ENCODE measurements around the gene SULT1C2. TPM values are rescaled to one million over a fixed set of nuclear protein-coding genes. Genes with fewer than 3 reads are reported as not detected.

The SULT1C2 gene
- total RNA-seq, 1 experiment from 2014 or later = 1.6 TPM

DNA sequence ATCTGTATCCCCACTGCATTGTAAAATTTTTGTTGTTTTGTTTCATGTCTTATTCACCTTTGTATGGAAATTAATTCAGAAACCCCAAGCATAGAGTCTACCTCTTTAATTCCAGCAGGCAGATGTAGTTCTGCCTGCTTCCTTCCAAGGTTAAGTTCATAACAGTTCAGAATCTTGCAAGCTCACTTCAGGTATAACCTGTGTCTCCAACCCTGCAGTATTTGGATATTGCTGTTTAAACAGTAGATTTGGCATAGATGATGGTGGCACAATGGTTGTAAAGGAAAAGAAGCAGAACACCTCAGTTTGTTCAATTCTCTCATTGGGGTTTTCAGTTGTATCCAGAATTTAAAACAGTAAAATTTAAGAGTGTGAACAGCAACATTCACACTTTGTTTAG is 21.2 kb downstream of the SULT1C2 start:
- no peaks in the 10 kb centered on the region; the same call in 1 of the 2 replicates for H3K27me3 Mint-ChIP-seq (ENCODE audit: low read depth)

More for the DNA sequence above, 21.2 kb downstream of the SULT1C2 start:
- no peak overlapping the region for H3K27ac ChIP-seq (ENCODE audit: insufficient read length, low read depth, low read length)
- no peak overlapping the region for H2BK12ac ChIP-seq (ENCODE audit: insufficient read length, low read depth, low read length)
- no peaks in the 10 kb centered on the region for H3K27me3 ChIP-seq (ENCODE audit: insufficient read depth, low read length)
- H3K4ac ChIP-seq (ENCODE audit: low read depth, low read length) = no peak overlapping the region
- no peaks in the 10 kb centered on the region for H3K79me2 ChIP-seq (ENCODE audit: insufficient read depth, low read length)
- no peak for DNase-seq
- peaks cover 3% of the 10 kb centered on the region for H3K23me2 ChIP-seq (ENCODE audit: insufficient read length, low read depth, low read length, poor library complexity, severe bottlenecking)
- H3K79me1 ChIP-seq (ENCODE audit: insufficient read depth, low read depth, low read length, poor library complexity, severe bottlenecking) = no peaks in the 10 kb centered on the region
- peaks cover 0 to 11% (median 6%) of the 10 kb centered on the region in 3 experiments; a peak in 4 of 7 replicates for H3K36me3 Mint-ChIP-seq (ENCODE audit: insufficient read depth in 1 of 3, low read depth in 3 of 3)
- no peak overlapping the region for H2BK15ac ChIP-seq (ENCODE audit: low read depth, low read length)
- no peak overlapping the region for H2BK5ac ChIP-seq (ENCODE audit: insufficient read length, low read length)
- H3K9me3 Mint-ChIP-seq = peaks cover 3 to 4% of the 10 kb centered on the region in 2 experiments; a peak in 2 of 5 replicates
- H3K27ac Mint-ChIP-seq = no peak overlapping the region
- no peak overlapping the region for H3K14ac ChIP-seq (ENCODE audit: insufficient read depth, low read length)
- H2AK5ac ChIP-seq (ENCODE audit: insufficient read length, low read length) = no peak overlapping the region
- H3K4me3 Mint-ChIP-seq = no peak overlapping the region
- no peak overlapping the region for H4K91ac ChIP-seq (ENCODE audit: insufficient read length, low read depth, low read length)
- H3K9me3 ChIP-seq (ENCODE audit: control insufficient read depth, low read depth, low read length) = no peaks in the 10 kb centered on the region
- no peak overlapping the region for H3K18ac ChIP-seq (ENCODE audit: insufficient read length, low read depth, low read length)
- H2BK120ac ChIP-seq (ENCODE audit: low read depth, low read length, poor library complexity, severe bottlenecking) = no peak overlapping the region
- peaks cover under 1 to 1% of the 10 kb centered on the region in 2 experiments; a peak in 3 of 4 replicates for H3K4me1 Mint-ChIP-seq
- H4K8ac ChIP-seq (replicated peaks; ENCODE audit: insufficient read length, low read depth, low read length) = no peak overlapping the region
- H4K5ac ChIP-seq (ENCODE audit: insufficient read length, low read depth, low read length) = no peak overlapping the region
- H4K20me1 ChIP-seq (ENCODE audit: control insufficient read depth, insufficient read depth, insufficient read length) = no peaks in the 10 kb centered on the region
- H3K23ac ChIP-seq (ENCODE audit: insufficient read length, low read depth, low read length) = no peak overlapping the region
- no peaks in the 10 kb centered on the region for H3K4me1 ChIP-seq (ENCODE audit: insufficient read depth, low read length)
- no peak overlapping the region for H2AFZ ChIP-seq (ENCODE audit: low read length)
- H2BK20ac ChIP-seq (ENCODE audit: low read depth, low read length, poor library complexity, severe bottlenecking) = no peak overlapping the region
- H3K56ac ChIP-seq (ENCODE audit: insufficient read length, low read depth, low read length) = no peak overlapping the region
- TF ChIP-seq CTCF (conservative IDR thresholded peaks at IDR 0.05) = no peak
- no peak overlapping the region for H3K4me2 ChIP-seq (ENCODE audit: insufficient read depth, insufficient read length, low read length)
- H3K9ac ChIP-seq (ENCODE audit: extremely low read depth, insufficient read length, low read length) = no peak overlapping the region
- H3T11ph ChIP-seq (ENCODE audit: low read length) = no peak overlapping the region

All from H9 (cell line).